Peyer's patch (tissue), 4 donors: ENCODE measurements around the gene SLC25A13.

Experiments used
- CTCF ChIP-seq, 6 experiments: fragments of 450-650 bp in 4 of 6; fragments of 200-600 bp in 2 of 6; sonication (generic) in 1 of 6; IDR thresholded peaks; one replicate each; pipeline ENCODE4 v1.5.1; 2017 to 2019; ENCODE audit warnings: antibody characterized with exemption in 6 of 6, mild to moderate bottlenecking in 3 of 6, moderate library complexity in 1 of 6
- POLR2A ChIP-seq, 2 donors: fragments of 450-650 bp; IDR thresholded peaks; one replicate each; pipeline ENCODE4 v1.5.1; 2017; ENCODE audit warnings: antibody characterized with exemption in 2 of 2, mild to moderate bottlenecking in 2 of 2, moderate library complexity in 2 of 2

- TF ChIP-seq CTCF (IDR thresholded peaks at IDR 0.05) (no peak), POLR2A (IDR thresholded peaks at IDR 0.05) (no peak)
Observed at GRCh38 chr7:96276019-96276418, 45.9 kb downstream of the SLC25A13 start.
